Measurements from ENCODE around the gene NCOA1. TPM values are rescaled to one million over a fixed set of nuclear protein-coding genes. Genes with fewer than 3 reads are reported as not detected.

NCOA1 gene
- total and polyA plus RNA-seq, 2 donors (not counting 3 experiments of a cell fraction or from before 2014, with no cell fraction given) = 11.4 to 14.1 TPM

GRCh38 chr2:24507549-24507948 is 16.5 kb downstream of the NCOA1 start:
- no peaks in the 10 kb centered on the region for H3K9me1 ChIP-seq (replicated peaks; ENCODE audit: control insufficient read depth, extremely low read depth, insufficient read depth, low read length)
- no peaks in the 10 kb centered on the region for H3K4me1 ChIP-seq (ENCODE audit: control insufficient read depth, extremely low read depth, insufficient read depth, low read length)
- intact Hi-C loops (cut with micrococcal nuclease) (no loop called here), dilution Hi-C loops (cut with MboI; ENCODE audit: extremely low pct_ligation_motif_present, low sequenced_read_pairs) (no loop called here)
- H3K4me3 ChIP-seq (replicated peaks in 1 of 3; ENCODE audit: insufficient read depth in 1 of 3, low read depth in 1 of 3, low read length in 3 of 3) = no peak overlapping the region
- TF ChIP-seq MAX (IDR thresholded peaks at IDR 0.05; ENCODE audit: insufficient read depth, insufficient read length) (no peak), POLR2AphosphoS5 (IDR thresholded peaks at IDR 0.05; ENCODE audit: insufficient read depth, low read depth, low read length) (no peak), MYC (IDR thresholded peaks at IDR 0.05; ENCODE audit: low read depth, low read length) (no peak), CTCF (IDR thresholded peaks at IDR 0.05; ENCODE audit: extremely low read depth in 1 of 2, insufficient read depth in 1 of 2, low read depth in 1 of 2, low read length in 2 of 2) (no peak), JUN (IDR thresholded peaks at IDR 0.05; ENCODE audit: borderline replicate concordance, insufficient read depth, insufficient read length, low read depth) (no peak), FOS (IDR thresholded peaks at IDR 0.05; ENCODE audit: borderline replicate concordance, insufficient read depth, low read length) (no peak), GATA2 (IDR thresholded peaks at IDR 0.05; ENCODE audit: insufficient read depth, insufficient read length, low read depth, low read length) (no peak), POLR2A (IDR thresholded peaks at IDR 0.05; ENCODE audit: low read depth, low read length) (no peak), EZH2 (IDR thresholded peaks at IDR 0.05; ENCODE audit: borderline replicate concordance, low read depth, low read length, severe bottlenecking) (no peak)
- no peak overlapping the region for H3K27ac ChIP-seq (ENCODE audit: insufficient read depth, low read depth, low read length)
- no peak for FAIRE-seq
- no peak overlapping the region for H2AFZ ChIP-seq (ENCODE audit: low read depth, low read length)
- ChIA-PET CTCF (interaction anchor here (0.7 to 1.4 kb wide), 5 partner anchors 9 to 320 kb away, joined by 3 to 6 read pairs (median 4); no protein-coding TSS in a partner anchor), POLR2A (no interaction called here)
- peaks cover 2% of the 10 kb centered on the region for H4K20me1 ChIP-seq (replicated peaks; ENCODE audit: control insufficient read depth, extremely low read depth, insufficient read depth, low read length)
- no peaks in the 10 kb centered on the region for H3K9me3 ChIP-seq (replicated peaks; ENCODE audit: control insufficient read depth, insufficient read depth, low read length)
- no peaks in the 10 kb centered on the region for H3K79me2 ChIP-seq (ENCODE audit: control insufficient read depth, insufficient read depth, low read length)
- no peaks in the 10 kb centered on the region for H3K27me3 ChIP-seq (ENCODE audit: control insufficient read depth in 2 of 2, insufficient read depth in 2 of 2, low read length in 2 of 2)
- no peaks in the 10 kb centered on the region for H3K36me3 ChIP-seq (ENCODE audit: control insufficient read depth in 2 of 2, extremely low read depth in 1 of 2, insufficient read depth in 2 of 2, low read length in 2 of 2)
- peak; percentile 48 for DNase-seq (ENCODE audit: low read depth, low spot score)
- no peak overlapping the region for H3K4me2 ChIP-seq (ENCODE audit: insufficient read depth, low read length)
- BruUV-seq (replicated peaks) = no TSS peak
- H3K9ac ChIP-seq (replicated peaks; ENCODE audit: extremely low read depth, insufficient read depth, low read length) = no peak overlapping the region

All from endothelial cell of umbilical vein (primary cell).